SK-N-SH (cell line): ENCODE data around the gene SYCN. TPM values are rescaled to one million over a fixed set of nuclear protein-coding genes. Genes with fewer than 3 reads are reported as not detected.

Source experiments
- CTCF ChIA-PET: fragments of 300-600, 350-600 bp; formaldehyde crosslinking; extraction: SDS; loops from one replicate; lab custom pipeline; 2021; lab: Yijun Ruan, JAX
- POLR2A ChIA-PET: fragments of 350-600 bp; sonication (Branson Sonifier 250); formaldehyde crosslinking; extraction: SDS; loops from one replicate; lab custom pipeline; 2020; ENCODE audit warnings: antibody characterized with exemption, inconsistent platforms; lab: Yijun Ruan, JAX
- DNase-seq: peaks from one replicate; pipeline ENCODE4 v3.0.0; 2012
- H2AFZ ChIP-seq: fragments of 200-600 bp; sonication (generic); 2 replicates; pipeline ENCODE4 v1.8.1; 2016; ENCODE audit warnings: antibody characterized with exemption, mild to moderate bottlenecking, low read depth
- H3F3A ChIP-seq: fragments of 200-600 bp; sonication (generic); replicated peaks from 2 replicates; pipeline ENCODE3; 2016; ENCODE audit warnings: antibody characterized with exemption, mild to moderate bottlenecking; ENCODE audit not compliant: insufficient read depth
- H3K27ac ChIP-seq, 2 experiments: fragments of 200-500 bp in 1 of 2; fragments of 200-600 bp in 1 of 2; sonication (Bioruptor generic) in 1 of 2; sonication (generic), shearing (Covaris generic) in 1 of 2; 2 replicates each; pipeline versions ENCODE4 v1.5.1 to v1.6.1; 2014 to 2016; ENCODE audit warnings: low read depth in 2 of 2, inconsistent platforms in 1 of 2, low read length in 1 of 2, mild to moderate bottlenecking in 1 of 2, mixed read lengths in 1 of 2
- H3K27me3 ChIP-seq: fragments of 200-600 bp; sonication (generic), shearing (Covaris generic); 2 replicates; pipeline ENCODE4 v1.6.1; 2016; ENCODE audit warnings: mixed run types; ENCODE audit not compliant: insufficient read depth
- H3K36me3 ChIP-seq, 2 experiments: fragments of 200-500 bp in 1 of 2; fragments of 200-600 bp in 1 of 2; sonication (Bioruptor generic) in 1 of 2; sonication (generic) in 1 of 2; replicated peaks in 1 of 2; 2 replicates each; pipeline versions ENCODE3 to v1.5.1; 2014 to 2016; ENCODE audit warnings: low read length in 1 of 2, mild to moderate bottlenecking in 1 of 2; ENCODE audit not compliant: insufficient read depth in 2 of 2, control insufficient read depth in 1 of 2
- H3K4me1 ChIP-seq, 2 experiments: fragments of 200-500 bp in 1 of 2; fragments of 200-600 bp in 1 of 2; sonication (Bioruptor generic) in 1 of 2; sonication (generic), shearing (Covaris generic) in 1 of 2; 2 replicates each; pipeline versions ENCODE4 v1.5.1 to v1.6.1; 2014 to 2016; ENCODE audit warnings: low read depth in 1 of 2, low read length in 1 of 2, mixed run types in 1 of 2; ENCODE audit not compliant: insufficient read depth in 2 of 2, control insufficient read depth in 1 of 2
- H3K4me2 ChIP-seq: fragments of 200-600 bp; sonication (generic), shearing (Covaris generic); 2 replicates; pipeline ENCODE4 v1.6.1; 2017; ENCODE audit warnings: mixed run types
- H3K4me3 ChIP-seq, 2 experiments: fragments of 200-500 bp in 1 of 2; fragments of 200-600 bp in 1 of 2; sonication (Bioruptor generic) in 1 of 2; sonication (generic), shearing (Covaris generic) in 1 of 2; 2 replicates each; pipeline versions ENCODE4 v1.5.1 to v1.8.1; 2014 to 2016; ENCODE audit warnings: low read depth in 2 of 2, inconsistent platforms in 1 of 2, low read length in 1 of 2, mild to moderate bottlenecking in 1 of 2, mixed read lengths in 1 of 2, moderate library complexity in 1 of 2
- H3K79me2 ChIP-seq: fragments of 200-600 bp; sonication (generic); 2 replicates; pipeline ENCODE4 v1.8.1; 2017; ENCODE audit warnings: mild to moderate bottlenecking; ENCODE audit not compliant: insufficient read depth
- H3K9ac ChIP-seq: fragments of 200-600 bp; sonication (generic); 2 replicates; pipeline ENCODE4 v1.6.1; 2017; ENCODE audit warnings: mixed run types
- H3K9me2 ChIP-seq: fragments of 200-600 bp; sonication (generic); 2 replicates; pipeline ENCODE4 v1.6.1; 2017; ENCODE audit warnings: mixed run types
- H3K9me3 ChIP-seq: fragments of 200-600 bp; sonication (generic); 2 replicates; pipeline ENCODE4 v1.6.1; 2017; ENCODE audit warnings: mixed run types, mild to moderate bottlenecking, moderate library complexity
- H4K20me1 ChIP-seq: fragments of 200-600 bp; sonication (generic); 2 replicates; pipeline ENCODE4 v1.6.1; 2017; ENCODE audit warnings: mild to moderate bottlenecking, mixed run types; ENCODE audit not compliant: insufficient read depth
- CHD2 ChIP-seq: fragments of 150-350 bp; IDR thresholded peaks from 2 replicates; pipeline ENCODE4 v1.6.1; 2018; ENCODE audit warnings: low read length; ENCODE audit not compliant: partially characterized antibody
- EP300 ChIP-seq, 2 experiments: IDR thresholded peaks; 2 replicates each; pipeline versions ENCODE4 v1.4.0 to v1.6.1; 2012; ENCODE audit warnings: borderline replicate concordance in 1 of 2, low read depth in 1 of 2, low read length in 1 of 2
- EZH2phosphoT487 ChIP-seq: fragments of 200-600 bp; sonication (generic); IDR thresholded peaks from 2 replicates; pipeline ENCODE4 v1.6.1; 2017; ENCODE audit warnings: low read depth, mixed run types, mild to moderate bottlenecking, antibody characterized with exemption, moderate library complexity, borderline replicate concordance
- GABPA ChIP-seq: IDR thresholded peaks from 2 replicates; pipeline ENCODE4 v1.4.0; 2012; ENCODE audit warnings: low read depth, mild to moderate bottlenecking
- GATA2 ChIP-seq: sonication (generic); formaldehyde crosslinking; IDR thresholded peaks from 2 replicates; pipeline ENCODE4 v1.5.0; 2020; ENCODE audit warnings: mild to moderate bottlenecking, missing genetic modification reagents
- MXI1 ChIP-seq: IDR thresholded peaks from 2 replicates; pipeline ENCODE4 v1.6.1; 2012; ENCODE audit warnings: mild to moderate bottlenecking, low read depth, low read length, improper control_type of control experiment
- NRF1 ChIP-seq: IDR thresholded peaks from 2 replicates; pipeline ENCODE4 v1.6.1; 2012; ENCODE audit warnings: low read depth, mild to moderate bottlenecking, low read length
- POLR2AphosphoS5 ChIP-seq: IDR thresholded peaks from 2 replicates; pipeline ENCODE4 v1.6.1; 2012; ENCODE audit warnings: low read depth, low read length
- RCOR1 ChIP-seq: fragments of 150-350 bp; IDR thresholded peaks from 2 replicates; pipeline ENCODE4 v1.6.1; 2017; ENCODE audit warnings: antibody characterized with exemption, low read length
- SIN3A ChIP-seq: IDR thresholded peaks from 2 replicates; pipeline ENCODE4 v1.6.1; 2012; ENCODE audit warnings: low read depth, mild to moderate bottlenecking, low read length, moderate library complexity, borderline replicate concordance
- SMC3 ChIP-seq: IDR thresholded peaks from 2 replicates; pipeline ENCODE4 v1.6.1; 2012; ENCODE audit warnings: low read depth, low read length, improper control_type of control experiment
- TAF1 ChIP-seq: IDR thresholded peaks from 2 replicates; pipeline ENCODE4 v1.6.1; 2012; ENCODE audit warnings: low read depth, mild to moderate bottlenecking, low read length, moderate library complexity, borderline replicate concordance
- TEAD4 ChIP-seq: IDR thresholded peaks from 2 replicates; pipeline ENCODE4 v1.4.0; 2012; ENCODE audit warnings: mild to moderate bottlenecking, borderline replicate concordance; ENCODE audit not compliant: insufficient read depth
- whole genome bisulfite sequencing: methylation state at CpG from one replicate; pipeline ENCODE4 v1.1.6; 2017; ENCODE audit warnings: low lambda C conversion rate; 5-methylcytosine and 5-hydroxymethylcytosine counted together
- polyA plus RNA-seq, 3 experiments: library from polyadenylated mRNA; depleted of rRNA; stranded (reverse); fragments of >200 nt; gene quantifications; 2 replicates each; pipeline ENCODE4 v1.2.3, GENCODE V29; 2012
- TF ChIP-seq, protein P1 (sequence below): IDR thresholded peaks from 2 replicates; pipeline ENCODE4 v1.4.0; 2012; ENCODE audit warnings: low read depth, borderline replicate concordance
- TF ChIP-seq, protein P2 (sequence below): IDR thresholded peaks from 2 replicates; pipeline ENCODE4 v1.4.0; 2012; ENCODE audit warnings: low read depth
- TF ChIP-seq, protein P3 (sequence below): fragments of 200-600 bp; sonication (generic); IDR thresholded peaks from 2 replicates; pipeline ENCODE4 v1.6.1; 2017; ENCODE audit warnings: antibody characterized with exemption, mild to moderate bottlenecking, moderate library complexity
- TF ChIP-seq, protein P4 (sequence below): IDR thresholded peaks from 2 replicates; pipeline ENCODE4; 2012
- TF ChIP-seq, protein P5 (sequence below): fragments of 150-350 bp; IDR thresholded peaks from 2 replicates; pipeline ENCODE4 v1.6.1; 2017; ENCODE audit warnings: antibody characterized with exemption, low read length, low read depth, borderline replicate concordance

SYCN gene
- polyA plus RNA-seq, 1 of the 3 experiments (the other 2 are of a cell fraction), result not detected

DNA sequence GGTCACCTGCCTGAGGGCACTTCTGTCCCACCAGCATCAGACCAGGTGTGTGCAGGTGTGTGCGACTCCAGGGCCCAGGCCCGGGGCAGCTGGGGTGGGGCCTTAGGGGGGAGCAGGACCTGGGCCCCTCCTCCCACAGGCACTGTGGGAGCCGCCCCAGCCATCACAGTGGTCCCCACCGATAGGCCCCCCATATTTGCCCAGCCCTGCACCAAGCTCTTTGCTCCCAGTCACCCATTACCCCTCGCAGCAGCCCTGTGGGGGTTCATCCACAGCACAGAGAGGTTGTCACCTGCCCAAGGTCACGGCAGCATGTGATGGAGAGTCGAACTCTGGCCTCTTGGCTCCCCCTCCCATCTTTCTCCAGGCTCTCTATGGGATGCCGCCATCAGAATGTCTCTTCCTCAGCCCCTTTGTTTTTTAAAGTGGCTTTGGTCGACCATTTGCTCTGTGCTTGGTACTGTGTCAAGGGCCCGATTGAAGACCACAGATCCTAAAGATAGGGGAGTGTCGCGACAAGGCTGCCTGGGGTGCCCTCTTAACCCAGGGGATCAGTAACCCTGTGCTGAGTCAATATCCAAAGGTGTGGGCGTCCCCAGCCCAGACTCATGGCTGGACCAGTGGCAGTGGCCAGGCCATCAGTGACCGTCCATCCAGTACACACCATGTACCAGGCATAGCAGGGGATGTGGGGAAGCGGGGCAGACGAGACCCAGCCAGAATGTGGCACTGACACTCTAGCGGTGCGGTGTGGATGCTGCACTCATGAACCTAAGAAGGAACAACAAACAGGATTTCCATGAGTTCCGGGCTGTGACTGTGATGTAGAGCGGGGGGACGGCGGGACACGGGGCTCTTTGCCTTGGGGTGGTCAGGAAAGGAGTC is 35.6 kb downstream of the SYCN start:
- no peaks in the 10 kb centered on the region for H3K9me3 ChIP-seq
- peaks cover 0 to 51% of the 10 kb centered on the region in 2 experiments; a peak in 1 of 4 replicates for H3K4me1 ChIP-seq
- no peaks in the 10 kb centered on the region for H3K9me2 ChIP-seq
- H3K27ac ChIP-seq, result no peak overlapping the region; a peak in 1 of 4 replicates
- H2AFZ ChIP-seq, result no peak overlapping the region
- H3K27me3 ChIP-seq, result no peaks in the 10 kb centered on the region
- no peaks in the 10 kb centered on the region for H3F3A ChIP-seq
- no peak for TF ChIP-seq CHD2
- no peak for TF ChIP-seq RCOR1
- no peak for TF ChIP-seq EP300 (IDR thresholded peaks at IDR 0.05; ENCODE audit: borderline replicate concordance in 1 of 2, low read depth in 1 of 2, low read length in 1 of 2)
- TF ChIP-seq SMC3, result no peak
- no peak for TF ChIP-seq TAF1
- no peak for TF ChIP-seq NRF1
- TF ChIP-seq, protein P1, sequence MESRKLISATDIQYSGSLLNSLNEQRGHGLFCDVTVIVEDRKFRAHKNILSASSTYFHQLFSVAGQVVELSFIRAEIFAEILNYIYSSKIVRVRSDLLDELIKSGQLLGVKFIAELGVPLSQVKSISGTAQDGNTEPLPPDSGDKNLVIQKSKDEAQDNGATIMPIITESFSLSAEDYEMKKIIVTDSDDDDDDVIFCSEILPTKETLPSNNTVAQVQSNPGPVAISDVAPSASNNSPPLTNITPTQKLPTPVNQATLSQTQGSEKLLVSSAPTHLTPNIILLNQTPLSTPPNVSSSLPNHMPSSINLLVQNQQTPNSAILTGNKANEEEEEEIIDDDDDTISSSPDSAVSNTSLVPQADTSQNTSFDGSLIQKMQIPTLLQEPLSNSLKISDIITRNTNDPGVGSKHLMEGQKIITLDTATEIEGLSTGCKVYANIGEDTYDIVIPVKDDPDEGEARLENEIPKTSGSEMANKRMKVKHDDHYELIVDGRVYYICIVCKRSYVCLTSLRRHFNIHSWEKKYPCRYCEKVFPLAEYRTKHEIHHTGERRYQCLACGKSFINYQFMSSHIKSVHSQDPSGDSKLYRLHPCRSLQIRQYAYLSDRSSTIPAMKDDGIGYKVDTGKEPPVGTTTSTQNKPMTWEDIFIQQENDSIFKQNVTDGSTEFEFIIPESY, result no peak
- TF ChIP-seq, protein P2, sequence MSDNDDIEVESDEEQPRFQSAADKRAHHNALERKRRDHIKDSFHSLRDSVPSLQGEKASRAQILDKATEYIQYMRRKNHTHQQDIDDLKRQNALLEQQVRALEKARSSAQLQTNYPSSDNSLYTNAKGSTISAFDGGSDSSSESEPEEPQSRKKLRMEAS, result no peak
- no peak for TF ChIP-seq POLR2AphosphoS5
- TF ChIP-seq MXI1, result no peak
- no peak for TF ChIP-seq GABPA
- no peak for TF ChIP-seq TEAD4
- TF ChIP-seq SIN3A, result no peak
- TF ChIP-seq GATA2, result no peak
- TF ChIP-seq, protein P3, sequence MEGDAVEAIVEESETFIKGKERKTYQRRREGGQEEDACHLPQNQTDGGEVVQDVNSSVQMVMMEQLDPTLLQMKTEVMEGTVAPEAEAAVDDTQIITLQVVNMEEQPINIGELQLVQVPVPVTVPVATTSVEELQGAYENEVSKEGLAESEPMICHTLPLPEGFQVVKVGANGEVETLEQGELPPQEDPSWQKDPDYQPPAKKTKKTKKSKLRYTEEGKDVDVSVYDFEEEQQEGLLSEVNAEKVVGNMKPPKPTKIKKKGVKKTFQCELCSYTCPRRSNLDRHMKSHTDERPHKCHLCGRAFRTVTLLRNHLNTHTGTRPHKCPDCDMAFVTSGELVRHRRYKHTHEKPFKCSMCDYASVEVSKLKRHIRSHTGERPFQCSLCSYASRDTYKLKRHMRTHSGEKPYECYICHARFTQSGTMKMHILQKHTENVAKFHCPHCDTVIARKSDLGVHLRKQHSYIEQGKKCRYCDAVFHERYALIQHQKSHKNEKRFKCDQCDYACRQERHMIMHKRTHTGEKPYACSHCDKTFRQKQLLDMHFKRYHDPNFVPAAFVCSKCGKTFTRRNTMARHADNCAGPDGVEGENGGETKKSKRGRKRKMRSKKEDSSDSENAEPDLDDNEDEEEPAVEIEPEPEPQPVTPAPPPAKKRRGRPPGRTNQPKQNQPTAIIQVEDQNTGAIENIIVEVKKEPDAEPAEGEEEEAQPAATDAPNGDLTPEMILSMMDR, result no peak
- no peak for TF ChIP-seq EZH2phosphoT487
- TF ChIP-seq, protein P4, sequence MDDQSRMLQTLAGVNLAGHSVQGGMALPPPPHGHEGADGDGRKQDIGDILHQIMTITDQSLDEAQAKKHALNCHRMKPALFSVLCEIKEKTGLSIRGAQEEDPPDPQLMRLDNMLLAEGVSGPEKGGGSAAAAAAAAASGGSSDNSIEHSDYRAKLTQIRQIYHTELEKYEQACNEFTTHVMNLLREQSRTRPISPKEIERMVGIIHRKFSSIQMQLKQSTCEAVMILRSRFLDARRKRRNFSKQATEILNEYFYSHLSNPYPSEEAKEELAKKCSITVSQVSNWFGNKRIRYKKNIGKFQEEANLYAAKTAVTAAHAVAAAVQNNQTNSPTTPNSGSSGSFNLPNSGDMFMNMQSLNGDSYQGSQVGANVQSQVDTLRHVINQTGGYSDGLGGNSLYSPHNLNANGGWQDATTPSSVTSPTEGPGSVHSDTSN, result no peak
- TF ChIP-seq, protein P5, sequence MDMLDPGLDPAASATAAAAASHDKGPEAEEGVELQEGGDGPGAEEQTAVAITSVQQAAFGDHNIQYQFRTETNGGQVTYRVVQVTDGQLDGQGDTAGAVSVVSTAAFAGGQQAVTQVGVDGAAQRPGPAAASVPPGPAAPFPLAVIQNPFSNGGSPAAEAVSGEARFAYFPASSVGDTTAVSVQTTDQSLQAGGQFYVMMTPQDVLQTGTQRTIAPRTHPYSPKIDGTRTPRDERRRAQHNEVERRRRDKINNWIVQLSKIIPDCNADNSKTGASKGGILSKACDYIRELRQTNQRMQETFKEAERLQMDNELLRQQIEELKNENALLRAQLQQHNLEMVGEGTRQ, result no peak
- H3K4me3 ChIP-seq, result no peak overlapping the region
- DNase-seq, result no peak
- WGBS, result 91% methylated on average over 21 of the region's 23 CpGs
- H3K79me2 ChIP-seq, result peaks cover 14% of the 10 kb centered on the region
- H3K9ac ChIP-seq, result no peak overlapping the region
- ChIA-PET CTCF (interaction anchor here (2.7 kb wide), 1 partner anchor 46 kb away, joined by 13 read pairs; no protein-coding TSS in a partner anchor), POLR2A (interaction anchor here (0.6 kb wide), 1 partner anchor 200 kb away, joined by 4 read pairs; no protein-coding TSS in a partner anchor)
- H3K4me2 ChIP-seq, result no peak overlapping the region
- H4K20me1 ChIP-seq, result peaks cover 15% of the 10 kb centered on the region; the same call in 1 of the 2 replicates
- H3K36me3 ChIP-seq, result peaks cover 0 to 18% of the 10 kb centered on the region in 2 experiments
